NCI-H128 (cell line): Measurements from ENCODE around the gene PRDM16.
"Not testable (repeated sequence)": the region's sequence is repeated elsewhere in the genome, so short reads cannot be mapped to it uniquely, and the experiment has no call there.

Experiments
- DNase-seq: peaks from one replicate; lab custom pipeline; 2025; ENCODE audit not compliant: unreplicated experiment; lab: John Stamatoyannopoulos, UW

PRDM16 gene

GRCh38 chr1:3272321-3273045 is 203.5 kb downstream of the PRDM16 start:
- DNase-seq, result no peak

- DNase-seq, result no peak
Measured at GRCh38 chr1:3273447-3273846, 204.4 kb downstream of the PRDM16 start.

GRCh38 chr1:3274972-3275371 is 206.0 kb downstream of the PRDM16 start:
- no peak for DNase-seq

GRCh38 chr1:3275471-3276340 is 206.7 kb downstream of the PRDM16 start:
- no peak for DNase-seq

GRCh38 chr1:3276341-3276800 is 207.4 kb downstream of the PRDM16 start:
- DNase-seq, result no peak

GRCh38 chr1:3277011-3277471 is 208.0 kb downstream of the PRDM16 start:
- no peak for DNase-seq

GRCh38 chr1:3277623-3278022 is 208.6 kb downstream of the PRDM16 start:
- no peak for DNase-seq

- no peak for DNase-seq
Measured at GRCh38 chr1:3278416-3279181, 209.6 kb downstream of the PRDM16 start.

- DNase-seq, result no peak
Measured at GRCh38 chr1:3279182-3279470, 210.1 kb downstream of the PRDM16 start.

- no peak for DNase-seq
Measured at GRCh38 chr1:3281735-3282134, 212.7 kb downstream of the PRDM16 start.

GRCh38 chr1:3282186-3282585 is 213.2 kb downstream of the PRDM16 start:
- no peak for DNase-seq

- DNase-seq, result no peak
Measured at GRCh38 chr1:3282656-3283430, 213.8 kb downstream of the PRDM16 start.

GRCh38 chr1:3283849-3284248 is 214.8 kb downstream of the PRDM16 start:
- no peak for DNase-seq

GRCh38 chr1:3284691-3285090 is 215.7 kb downstream of the PRDM16 start:
- no peak for DNase-seq

GRCh38 chr1:3285106-3285740 is 216.2 kb downstream of the PRDM16 start:
- DNase-seq, result no peak

- DNase-seq, result not testable (repeated sequence)
Measured at GRCh38 chr1:3287095-3287494, 218.1 kb downstream of the PRDM16 start.

GRCh38 chr1:3287656-3288160 is 218.7 kb downstream of the PRDM16 start:
- DNase-seq, result no peak

- no peak for DNase-seq
Measured at GRCh38 chr1:3289502-3289901, 220.5 kb downstream of the PRDM16 start.

GRCh38 chr1:3290438-3290837 is 221.4 kb downstream of the PRDM16 start:
- no peak for DNase-seq

- no peak for DNase-seq
Measured at GRCh38 chr1:3290915-3291314, 221.9 kb downstream of the PRDM16 start.
